Gastrocnemius medialis (tissue), 4 donors: ENCODE measurements around the gene RTL9.

Source experiments
- POLR2A ChIP-seq, 2 donors: fragments of 450-650 bp; IDR thresholded peaks; one replicate each; pipeline ENCODE4 v1.6.1; 2017; ENCODE audit warnings: antibody characterized with exemption in 2 of 2, mild to moderate bottlenecking in 2 of 2, moderate library complexity in 2 of 2
- TF ChIP-seq, protein P1 (sequence below), 5 experiments: fragments of 450-650 bp in 3 of 5; fragments of 200-600 bp in 2 of 5; sonication (generic) in 2 of 5; IDR thresholded peaks in 4 of 5; conservative IDR thresholded peaks in 1 of 5; 1 replicate in 4 of 5; 2 replicates in 1 of 5; pipeline ENCODE4 v1.5.1; 2016 to 2019; ENCODE audit warnings: antibody characterized with exemption in 5 of 5, mild to moderate bottlenecking in 3 of 5, moderate library complexity in 3 of 5

GRCh38 chrX:110407910-110408545 is 49.4 kb downstream of the RTL9 start:
- TF ChIP-seq, protein P1, sequence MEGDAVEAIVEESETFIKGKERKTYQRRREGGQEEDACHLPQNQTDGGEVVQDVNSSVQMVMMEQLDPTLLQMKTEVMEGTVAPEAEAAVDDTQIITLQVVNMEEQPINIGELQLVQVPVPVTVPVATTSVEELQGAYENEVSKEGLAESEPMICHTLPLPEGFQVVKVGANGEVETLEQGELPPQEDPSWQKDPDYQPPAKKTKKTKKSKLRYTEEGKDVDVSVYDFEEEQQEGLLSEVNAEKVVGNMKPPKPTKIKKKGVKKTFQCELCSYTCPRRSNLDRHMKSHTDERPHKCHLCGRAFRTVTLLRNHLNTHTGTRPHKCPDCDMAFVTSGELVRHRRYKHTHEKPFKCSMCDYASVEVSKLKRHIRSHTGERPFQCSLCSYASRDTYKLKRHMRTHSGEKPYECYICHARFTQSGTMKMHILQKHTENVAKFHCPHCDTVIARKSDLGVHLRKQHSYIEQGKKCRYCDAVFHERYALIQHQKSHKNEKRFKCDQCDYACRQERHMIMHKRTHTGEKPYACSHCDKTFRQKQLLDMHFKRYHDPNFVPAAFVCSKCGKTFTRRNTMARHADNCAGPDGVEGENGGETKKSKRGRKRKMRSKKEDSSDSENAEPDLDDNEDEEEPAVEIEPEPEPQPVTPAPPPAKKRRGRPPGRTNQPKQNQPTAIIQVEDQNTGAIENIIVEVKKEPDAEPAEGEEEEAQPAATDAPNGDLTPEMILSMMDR (IDR thresholded peaks at IDR 0.05 in 4 of 5, conservative IDR thresholded peaks at IDR 0.05 in 1 of 5), result peak; percentile 33 to 80 (median 69)
- no peak for TF ChIP-seq POLR2A (IDR thresholded peaks at IDR 0.05)
